ENCODE data around the gene DIO2. TPM values are rescaled to one million over a fixed set of nuclear protein-coding genes. Genes with fewer than 3 reads are reported as not detected.
A peak's percentile ranks its signal among the peaks of the same experiment; 100 is the strongest.

Gene DIO2
- total RNA-seq, 1 donor from 2014 or later: 6.4 TPM

DNA sequence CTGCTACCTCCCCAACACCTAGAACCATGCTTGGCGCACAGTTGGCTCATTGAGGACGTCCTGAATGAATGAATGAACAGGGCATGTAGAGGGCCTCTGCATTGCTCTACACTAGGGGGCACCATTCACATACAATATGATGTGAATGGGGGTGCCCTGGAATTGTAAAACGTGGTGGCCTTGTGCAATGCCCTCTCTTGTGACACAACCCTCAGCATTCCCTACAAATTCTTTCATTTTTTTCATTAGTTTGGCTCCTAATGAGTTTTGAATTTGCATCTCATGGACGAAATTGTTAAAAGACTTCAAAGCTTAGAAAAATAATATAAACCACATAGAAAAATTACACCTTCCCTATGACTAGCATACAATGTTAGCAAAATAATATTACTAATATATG is 2.3 kb upstream of the DIO2 start:
- no peaks in the 10 kb centered on the region for H3K27me3 ChIP-seq (ENCODE audit: low read depth)
- no peak overlapping the region for H3K27ac ChIP-seq (replicated peaks)
- TF ChIP-seq, protein P1, sequence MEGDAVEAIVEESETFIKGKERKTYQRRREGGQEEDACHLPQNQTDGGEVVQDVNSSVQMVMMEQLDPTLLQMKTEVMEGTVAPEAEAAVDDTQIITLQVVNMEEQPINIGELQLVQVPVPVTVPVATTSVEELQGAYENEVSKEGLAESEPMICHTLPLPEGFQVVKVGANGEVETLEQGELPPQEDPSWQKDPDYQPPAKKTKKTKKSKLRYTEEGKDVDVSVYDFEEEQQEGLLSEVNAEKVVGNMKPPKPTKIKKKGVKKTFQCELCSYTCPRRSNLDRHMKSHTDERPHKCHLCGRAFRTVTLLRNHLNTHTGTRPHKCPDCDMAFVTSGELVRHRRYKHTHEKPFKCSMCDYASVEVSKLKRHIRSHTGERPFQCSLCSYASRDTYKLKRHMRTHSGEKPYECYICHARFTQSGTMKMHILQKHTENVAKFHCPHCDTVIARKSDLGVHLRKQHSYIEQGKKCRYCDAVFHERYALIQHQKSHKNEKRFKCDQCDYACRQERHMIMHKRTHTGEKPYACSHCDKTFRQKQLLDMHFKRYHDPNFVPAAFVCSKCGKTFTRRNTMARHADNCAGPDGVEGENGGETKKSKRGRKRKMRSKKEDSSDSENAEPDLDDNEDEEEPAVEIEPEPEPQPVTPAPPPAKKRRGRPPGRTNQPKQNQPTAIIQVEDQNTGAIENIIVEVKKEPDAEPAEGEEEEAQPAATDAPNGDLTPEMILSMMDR (IDR thresholded peaks at IDR 0.05; ENCODE audit: borderline replicate concordance): peak; percentile 34
- peaks cover 4% of the 10 kb centered on the region for H3K4me1 ChIP-seq
- DNase-seq: no peak
- no peaks in the 10 kb centered on the region for H3K9me3 ChIP-seq (replicated peaks)
- H3K36me3 ChIP-seq: no peaks in the 10 kb centered on the region
- intact Hi-C loops (cut with micrococcal nuclease): no loop called here
- no peak overlapping the region for H3K4me3 ChIP-seq

DNA sequence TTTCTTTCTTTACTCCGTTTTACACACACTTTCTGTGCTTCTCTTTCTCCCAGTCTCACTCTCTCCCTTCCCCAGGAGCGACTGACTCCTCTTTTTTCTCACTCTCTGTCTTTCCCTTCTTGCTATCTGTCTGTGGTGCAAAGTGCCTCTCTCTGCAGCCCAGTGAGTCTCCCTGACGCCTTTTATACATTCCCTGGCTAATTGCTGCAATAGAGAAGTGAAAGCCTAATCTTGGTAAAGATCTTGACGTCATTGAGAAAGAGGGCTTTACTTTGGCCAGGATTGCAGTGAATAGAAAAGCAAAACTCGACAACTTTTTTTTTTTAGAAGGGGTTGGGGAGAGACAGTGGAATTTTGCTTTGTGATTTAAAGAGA is 706 bp upstream of the DIO2 start:
- peak overlapping the region; percentile 55 for H3K27ac ChIP-seq (replicated peaks)
- H3K4me1 ChIP-seq: peaks cover 4% of the 10 kb centered on the region
- H3K36me3 ChIP-seq: no peaks in the 10 kb centered on the region
- no peaks in the 10 kb centered on the region for H3K27me3 ChIP-seq (ENCODE audit: low read depth)
- TF ChIP-seq, protein P1 (IDR thresholded peaks at IDR 0.05; ENCODE audit: borderline replicate concordance): no peak
- H3K4me3 ChIP-seq: peak overlapping the region; percentile 58
- intact Hi-C loops (cut with micrococcal nuclease): no loop called here
- DNase-seq: no peak
- no peaks in the 10 kb centered on the region for H3K9me3 ChIP-seq (replicated peaks)

DNA sequence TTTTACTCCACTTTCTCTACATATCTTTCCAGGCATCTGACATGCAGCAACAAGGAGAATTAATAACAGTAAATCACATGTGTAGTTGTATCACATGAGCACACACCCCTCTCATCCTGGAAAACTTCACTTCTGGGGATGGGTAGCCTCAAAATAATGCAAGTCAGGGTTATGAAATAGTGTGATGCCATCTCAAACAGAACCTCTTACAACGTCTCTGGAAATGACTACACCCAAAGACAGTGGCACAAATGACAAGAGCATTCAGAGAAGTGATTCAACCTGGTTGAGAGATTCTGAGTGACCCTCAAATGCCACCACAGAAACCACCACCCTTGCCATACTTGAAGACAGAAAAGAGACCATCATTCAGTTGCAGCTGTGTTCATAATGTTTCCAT is 2.8 kb downstream of the DIO2 start:
- no peak for DNase-seq
- Histone ChIP-seq H3K9me3 (replicated peaks) (no peaks in the 10 kb centered on the region), H3K4me1 (peaks cover 4% of the 10 kb centered on the region), H3K4me3 (no peak overlapping the region), H3K27me3 (ENCODE audit: low read depth) (no peaks in the 10 kb centered on the region), H3K27ac (replicated peaks) (peak overlapping the region; percentile 1), H3K36me3 (no peaks in the 10 kb centered on the region)
- intact Hi-C loops (cut with micrococcal nuclease): no loop called here
- TF ChIP-seq, protein P1 (IDR thresholded peaks at IDR 0.05; ENCODE audit: borderline replicate concordance): no peak

DNA sequence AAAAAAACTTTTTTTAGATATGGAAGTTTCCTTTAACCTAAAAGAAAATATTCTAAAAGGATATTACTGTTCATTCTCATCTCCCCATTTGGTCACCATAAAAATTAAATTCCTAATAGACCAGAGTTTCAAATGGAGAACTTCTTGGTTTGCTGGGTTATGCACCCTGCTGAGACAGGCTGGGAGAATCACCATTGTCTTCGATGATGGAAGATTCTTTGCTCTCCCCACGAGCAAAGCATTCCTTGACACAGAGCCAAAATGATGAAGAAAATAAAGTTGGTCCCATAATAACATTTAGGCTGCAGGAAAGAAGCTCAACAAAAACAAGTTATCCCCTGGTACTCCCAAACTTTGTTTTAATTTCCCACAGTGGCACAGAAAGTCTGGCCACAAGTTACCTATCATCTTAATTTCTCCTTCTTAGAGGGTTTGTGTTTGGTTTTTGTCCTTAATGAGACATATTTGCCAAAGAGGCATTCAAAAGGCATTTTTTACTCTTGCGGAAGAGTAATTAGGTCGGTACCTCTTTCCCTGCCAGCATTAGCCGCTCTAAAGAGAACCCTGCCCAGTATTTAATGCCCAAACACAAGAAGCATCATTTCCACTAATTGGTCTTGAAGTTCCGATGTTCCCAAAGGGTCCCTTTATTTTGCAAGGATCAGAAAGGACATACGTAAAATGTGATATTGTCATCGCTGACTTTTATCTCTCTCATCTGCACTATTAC is 4.8 kb downstream of the DIO2 start:
- no peaks in the 10 kb centered on the region for H3K9me3 ChIP-seq (replicated peaks)
- no peaks in the 10 kb centered on the region for H3K4me1 ChIP-seq
- intact Hi-C loops (cut with micrococcal nuclease): no loop called here
- no peaks in the 10 kb centered on the region for H3K27me3 ChIP-seq (ENCODE audit: low read depth)
- TF ChIP-seq, protein P1 (IDR thresholded peaks at IDR 0.05; ENCODE audit: borderline replicate concordance): no peak
- no peaks in the 10 kb centered on the region for H3K36me3 ChIP-seq
- H3K4me3 ChIP-seq: no peak overlapping the region
- DNase-seq: no peak
- no peak overlapping the region for H3K27ac ChIP-seq (replicated peaks)

DNA sequence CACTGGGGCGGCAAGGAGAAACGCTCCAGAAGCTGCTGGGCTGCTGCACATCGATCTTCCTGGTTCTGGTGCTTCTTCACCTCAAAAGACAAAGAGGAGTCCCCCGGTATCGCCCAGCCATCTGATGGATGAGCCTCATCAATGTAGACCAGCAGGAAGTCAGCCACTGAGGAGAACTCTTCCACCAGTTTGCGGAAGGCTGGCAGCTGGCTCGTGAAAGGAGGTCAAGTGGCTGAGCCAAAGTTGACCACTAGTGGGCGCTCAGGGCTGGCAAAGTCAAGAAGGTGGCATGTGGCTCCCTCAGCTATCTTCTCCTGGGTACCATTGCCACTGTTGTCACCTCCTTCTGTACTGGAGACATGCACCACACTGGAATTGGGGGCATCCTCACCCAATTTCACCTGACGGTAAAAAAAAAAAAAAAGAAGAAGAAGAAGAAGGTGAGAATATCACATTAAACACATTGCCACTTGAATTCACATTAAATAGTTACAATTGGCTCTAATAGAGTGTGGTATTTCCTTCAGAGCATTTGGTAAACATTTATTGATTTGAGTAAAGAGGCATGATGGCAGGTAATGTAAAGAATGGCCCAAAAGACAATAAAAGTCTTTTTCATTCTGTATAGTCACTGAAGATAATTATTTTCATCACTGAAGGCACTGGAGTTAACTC is 8.3 kb downstream of the DIO2 start:
- no peaks in the 10 kb centered on the region for H3K36me3 ChIP-seq
- no peaks in the 10 kb centered on the region for H3K4me1 ChIP-seq
- intact Hi-C loops (cut with micrococcal nuclease): no loop called here
- TF ChIP-seq, protein P1 (IDR thresholded peaks at IDR 0.05; ENCODE audit: borderline replicate concordance): no peak
- no peak overlapping the region for H3K27ac ChIP-seq (replicated peaks)
- no peaks in the 10 kb centered on the region for H3K9me3 ChIP-seq (replicated peaks)
- no peak for DNase-seq
- no peak overlapping the region for H3K4me3 ChIP-seq
- no peaks in the 10 kb centered on the region for H3K27me3 ChIP-seq (ENCODE audit: low read depth)

All from left ventricle myocardium inferior (tissue), 1 donor.